H1 (cell line): ENCODE results near the gene DHRS7B. TPM values are rescaled to one million over a fixed set of nuclear protein-coding genes. Genes with fewer than 3 reads are reported as not detected.

Experiments used
- CHD1 ChIP-seq: IDR thresholded peaks from 2 replicates; pipeline ENCODE4 v1.6.1; 2012; ENCODE audit warnings: low read depth, low read length, improper control_type of control experiment
- JUN ChIP-seq: IDR thresholded peaks from 2 replicates; pipeline ENCODE4 v1.6.1; 2011; ENCODE audit warnings: low read depth, mild to moderate bottlenecking, improper control_type of control experiment, low read length
- KDM4A ChIP-seq: IDR thresholded peaks from one replicate; pipeline ENCODE4 v1.7.1; 2012; ENCODE audit warnings: low read depth, mild to moderate bottlenecking, moderate library complexity, low read length, inconsistent platforms; ENCODE audit not compliant: severe bottlenecking
- RBBP5 ChIP-seq: IDR thresholded peaks from 2 replicates; pipeline ENCODE4 v1.7.1; 2012; ENCODE audit warnings: low read depth, mild to moderate bottlenecking, inconsistent platforms, low read length, moderate library complexity, borderline replicate concordance
- RFX5 ChIP-seq: IDR thresholded peaks from 2 replicates; pipeline ENCODE4 v1.6.1; 2011; ENCODE audit warnings: low read depth, low read length, improper control_type of control experiment, borderline replicate concordance
- RXRA ChIP-seq: IDR thresholded peaks from 2 replicates; pipeline ENCODE4 v1.6.1; 2011; ENCODE audit warnings: low read depth, mild to moderate bottlenecking, low read length, moderate library complexity; ENCODE audit not compliant: insufficient read depth
- SRF ChIP-seq: IDR thresholded peaks from 2 replicates; pipeline ENCODE4 v1.6.1; 2011; ENCODE audit warnings: mild to moderate bottlenecking, low read depth, low read length, moderate library complexity
- polyA plus RNA-seq, 7 experiments: library from polyadenylated mRNA; depleted of rRNA in 3 of 7; stranded (reverse) in 5 of 7; unstranded in 2 of 7; fragments of >200 nt in 5 of 7; fragments of 200-250 nt in 2 of 7; gene quantifications; 1 replicate in 5 of 7; 2 replicates in 1 of 7; 4 replicates in 1 of 7; pipeline versions ENCODE4 v1.2.1 to v1.2.3, GENCODE V29; 2011 to 2013; ENCODE audit warnings: missing spikeins in 2 of 7, mixed read lengths in 2 of 7
- total RNA-seq: library from RNA; stranded (reverse); fragmentation: NEBNext Ultra II Directional; extraction: Animal tissue kit (Norgen Biotek cat#: 25700); gene quantifications from 2 replicates; pipeline ENCODE4 v1.2.1, GENCODE V29; 2021
- TF ChIP-seq, protein P1 (sequence below): fragments of 300-600 bp; sonication (generic); IDR thresholded peaks from 2 replicates; pipeline ENCODE4 v1.7.1; 2012; ENCODE audit warnings: low read length, moderate library complexity, mild to moderate bottlenecking, inconsistent platforms; ENCODE audit not compliant: insufficient replicate concordance
- TF ChIP-seq, protein P2 (sequence below), 3 experiments: IDR thresholded peaks; 1 replicate in 2 of 3; 2 replicates in 1 of 3; pipeline versions ENCODE4 v1.5.1 to v1.6.1; 2011; ENCODE audit warnings: low read length in 3 of 3, mild to moderate bottlenecking in 3 of 3, inconsistent platforms in 2 of 3, low read depth in 1 of 3, moderate library complexity in 1 of 3; ENCODE audit not compliant: insufficient read depth in 1 of 3; ENCODE audit errors: control extremely low read depth in 1 of 3

DHRS7B gene
- total and polyA plus RNA-seq, 2 of the 8 experiments (the other 6 are each of a cell fraction or from before 2014, with no cell fraction given), result 11.0 to 27.9 TPM

DNA sequence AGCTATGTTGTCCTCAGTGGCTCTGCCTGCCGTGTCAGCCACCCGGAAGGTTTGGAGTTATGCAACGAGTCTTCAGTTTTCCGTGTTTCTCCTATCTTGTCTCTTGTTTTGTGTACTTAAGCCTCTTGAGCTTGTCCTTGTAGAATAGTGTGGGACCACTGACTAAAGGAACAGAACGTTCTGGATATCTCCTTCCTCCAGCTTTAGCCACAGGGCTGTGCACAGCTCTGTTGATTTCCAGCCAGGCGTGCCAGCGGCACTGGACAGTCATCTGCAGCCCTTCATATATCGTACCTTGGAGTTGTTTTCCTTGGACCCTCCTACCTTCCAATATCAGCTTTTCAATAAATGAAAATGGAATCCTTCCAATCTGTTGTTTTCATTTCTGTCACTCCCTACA lies 47.4 kb downstream of the DHRS7B start (continued):
- TF ChIP-seq, protein P1, sequence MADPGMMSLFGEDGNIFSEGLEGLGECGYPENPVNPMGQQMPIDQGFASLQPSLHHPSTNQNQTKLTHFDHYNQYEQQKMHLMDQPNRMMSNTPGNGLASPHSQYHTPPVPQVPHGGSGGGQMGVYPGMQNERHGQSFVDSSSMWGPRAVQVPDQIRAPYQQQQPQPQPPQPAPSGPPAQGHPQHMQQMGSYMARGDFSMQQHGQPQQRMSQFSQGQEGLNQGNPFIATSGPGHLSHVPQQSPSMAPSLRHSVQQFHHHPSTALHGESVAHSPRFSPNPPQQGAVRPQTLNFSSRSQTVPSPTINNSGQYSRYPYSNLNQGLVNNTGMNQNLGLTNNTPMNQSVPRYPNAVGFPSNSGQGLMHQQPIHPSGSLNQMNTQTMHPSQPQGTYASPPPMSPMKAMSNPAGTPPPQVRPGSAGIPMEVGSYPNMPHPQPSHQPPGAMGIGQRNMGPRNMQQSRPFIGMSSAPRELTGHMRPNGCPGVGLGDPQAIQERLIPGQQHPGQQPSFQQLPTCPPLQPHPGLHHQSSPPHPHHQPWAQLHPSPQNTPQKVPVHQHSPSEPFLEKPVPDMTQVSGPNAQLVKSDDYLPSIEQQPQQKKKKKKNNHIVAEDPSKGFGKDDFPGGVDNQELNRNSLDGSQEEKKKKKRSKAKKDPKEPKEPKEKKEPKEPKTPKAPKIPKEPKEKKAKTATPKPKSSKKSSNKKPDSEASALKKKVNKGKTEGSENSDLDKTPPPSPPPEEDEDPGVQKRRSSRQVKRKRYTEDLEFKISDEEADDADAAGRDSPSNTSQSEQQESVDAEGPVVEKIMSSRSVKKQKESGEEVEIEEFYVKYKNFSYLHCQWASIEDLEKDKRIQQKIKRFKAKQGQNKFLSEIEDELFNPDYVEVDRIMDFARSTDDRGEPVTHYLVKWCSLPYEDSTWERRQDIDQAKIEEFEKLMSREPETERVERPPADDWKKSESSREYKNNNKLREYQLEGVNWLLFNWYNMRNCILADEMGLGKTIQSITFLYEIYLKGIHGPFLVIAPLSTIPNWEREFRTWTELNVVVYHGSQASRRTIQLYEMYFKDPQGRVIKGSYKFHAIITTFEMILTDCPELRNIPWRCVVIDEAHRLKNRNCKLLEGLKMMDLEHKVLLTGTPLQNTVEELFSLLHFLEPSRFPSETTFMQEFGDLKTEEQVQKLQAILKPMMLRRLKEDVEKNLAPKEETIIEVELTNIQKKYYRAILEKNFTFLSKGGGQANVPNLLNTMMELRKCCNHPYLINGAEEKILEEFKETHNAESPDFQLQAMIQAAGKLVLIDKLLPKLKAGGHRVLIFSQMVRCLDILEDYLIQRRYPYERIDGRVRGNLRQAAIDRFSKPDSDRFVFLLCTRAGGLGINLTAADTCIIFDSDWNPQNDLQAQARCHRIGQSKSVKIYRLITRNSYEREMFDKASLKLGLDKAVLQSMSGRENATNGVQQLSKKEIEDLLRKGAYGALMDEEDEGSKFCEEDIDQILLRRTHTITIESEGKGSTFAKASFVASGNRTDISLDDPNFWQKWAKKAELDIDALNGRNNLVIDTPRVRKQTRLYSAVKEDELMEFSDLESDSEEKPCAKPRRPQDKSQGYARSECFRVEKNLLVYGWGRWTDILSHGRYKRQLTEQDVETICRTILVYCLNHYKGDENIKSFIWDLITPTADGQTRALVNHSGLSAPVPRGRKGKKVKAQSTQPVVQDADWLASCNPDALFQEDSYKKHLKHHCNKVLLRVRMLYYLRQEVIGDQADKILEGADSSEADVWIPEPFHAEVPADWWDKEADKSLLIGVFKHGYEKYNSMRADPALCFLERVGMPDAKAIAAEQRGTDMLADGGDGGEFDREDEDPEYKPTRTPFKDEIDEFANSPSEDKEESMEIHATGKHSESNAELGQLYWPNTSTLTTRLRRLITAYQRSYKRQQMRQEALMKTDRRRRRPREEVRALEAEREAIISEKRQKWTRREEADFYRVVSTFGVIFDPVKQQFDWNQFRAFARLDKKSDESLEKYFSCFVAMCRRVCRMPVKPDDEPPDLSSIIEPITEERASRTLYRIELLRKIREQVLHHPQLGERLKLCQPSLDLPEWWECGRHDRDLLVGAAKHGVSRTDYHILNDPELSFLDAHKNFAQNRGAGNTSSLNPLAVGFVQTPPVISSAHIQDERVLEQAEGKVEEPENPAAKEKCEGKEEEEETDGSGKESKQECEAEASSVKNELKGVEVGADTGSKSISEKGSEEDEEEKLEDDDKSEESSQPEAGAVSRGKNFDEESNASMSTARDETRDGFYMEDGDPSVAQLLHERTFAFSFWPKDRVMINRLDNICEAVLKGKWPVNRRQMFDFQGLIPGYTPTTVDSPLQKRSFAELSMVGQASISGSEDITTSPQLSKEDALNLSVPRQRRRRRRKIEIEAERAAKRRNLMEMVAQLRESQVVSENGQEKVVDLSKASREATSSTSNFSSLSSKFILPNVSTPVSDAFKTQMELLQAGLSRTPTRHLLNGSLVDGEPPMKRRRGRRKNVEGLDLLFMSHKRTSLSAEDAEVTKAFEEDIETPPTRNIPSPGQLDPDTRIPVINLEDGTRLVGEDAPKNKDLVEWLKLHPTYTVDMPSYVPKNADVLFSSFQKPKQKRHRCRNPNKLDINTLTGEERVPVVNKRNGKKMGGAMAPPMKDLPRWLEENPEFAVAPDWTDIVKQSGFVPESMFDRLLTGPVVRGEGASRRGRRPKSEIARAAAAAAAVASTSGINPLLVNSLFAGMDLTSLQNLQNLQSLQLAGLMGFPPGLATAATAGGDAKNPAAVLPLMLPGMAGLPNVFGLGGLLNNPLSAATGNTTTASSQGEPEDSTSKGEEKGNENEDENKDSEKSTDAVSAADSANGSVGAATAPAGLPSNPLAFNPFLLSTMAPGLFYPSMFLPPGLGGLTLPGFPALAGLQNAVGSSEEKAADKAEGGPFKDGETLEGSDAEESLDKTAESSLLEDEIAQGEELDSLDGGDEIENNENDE, result no peak
- TF ChIP-seq RBBP5 (no peak), RFX5 (no peak), KDM4A (no peak), JUN (no peak), RXRA (no peak), CHD1 (no peak), SRF (no peak)
- TF ChIP-seq, protein P2, sequence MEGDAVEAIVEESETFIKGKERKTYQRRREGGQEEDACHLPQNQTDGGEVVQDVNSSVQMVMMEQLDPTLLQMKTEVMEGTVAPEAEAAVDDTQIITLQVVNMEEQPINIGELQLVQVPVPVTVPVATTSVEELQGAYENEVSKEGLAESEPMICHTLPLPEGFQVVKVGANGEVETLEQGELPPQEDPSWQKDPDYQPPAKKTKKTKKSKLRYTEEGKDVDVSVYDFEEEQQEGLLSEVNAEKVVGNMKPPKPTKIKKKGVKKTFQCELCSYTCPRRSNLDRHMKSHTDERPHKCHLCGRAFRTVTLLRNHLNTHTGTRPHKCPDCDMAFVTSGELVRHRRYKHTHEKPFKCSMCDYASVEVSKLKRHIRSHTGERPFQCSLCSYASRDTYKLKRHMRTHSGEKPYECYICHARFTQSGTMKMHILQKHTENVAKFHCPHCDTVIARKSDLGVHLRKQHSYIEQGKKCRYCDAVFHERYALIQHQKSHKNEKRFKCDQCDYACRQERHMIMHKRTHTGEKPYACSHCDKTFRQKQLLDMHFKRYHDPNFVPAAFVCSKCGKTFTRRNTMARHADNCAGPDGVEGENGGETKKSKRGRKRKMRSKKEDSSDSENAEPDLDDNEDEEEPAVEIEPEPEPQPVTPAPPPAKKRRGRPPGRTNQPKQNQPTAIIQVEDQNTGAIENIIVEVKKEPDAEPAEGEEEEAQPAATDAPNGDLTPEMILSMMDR (IDR thresholded peaks at IDR 0.05; ENCODE audit: control extremely low read depth in 1 of 3, insufficient read depth in 1 of 3, low read depth in 1 of 3, low read length in 3 of 3), result no peak
